Activated naive CD4-positive, alpha-beta T cell treated with anti-CD3 and anti-CD28 coated beads, Interleukin-2, amount 10 ng/mL, durations not matched to agents 7 days and 5 days (primary cell): Measurements from ENCODE around the gene RMND1.
"Not testable (repeated sequence)": the region's sequence is repeated elsewhere in the genome, so short reads cannot be mapped to it uniquely, and the experiment has no call there.

Experiments
- CTCF ChIA-PET: fragments of 350-600 bp; sonication (Branson Sonifier 250); formaldehyde crosslinking; loops from one replicate; lab custom pipeline; 2021; ENCODE audit warnings: antibody characterized with exemption; lab: Charles Lee
- DNase-seq: peaks from one replicate; pipeline ENCODE4 v3.0.0-alpha.2; 2020
- H3K27ac Mint-ChIP-seq: one replicate; pipeline ENCODE4 v1.8.0; 2021; ENCODE audit warnings: mild to moderate bottlenecking, moderate library complexity, mixed read lengths
- H3K27me3 Mint-ChIP-seq: one replicate; pipeline ENCODE4 v1.8.0; 2021; ENCODE audit warnings: mild to moderate bottlenecking, mixed read lengths
- H3K36me3 Mint-ChIP-seq: one replicate; pipeline ENCODE4 v1.8.0; 2021; ENCODE audit warnings: mixed read lengths
- H3K4me1 Mint-ChIP-seq: one replicate; pipeline ENCODE4 v1.8.0; 2021; ENCODE audit warnings: mixed read lengths
- H3K4me3 Mint-ChIP-seq: one replicate; pipeline ENCODE4 v1.8.0; 2021; ENCODE audit warnings: mild to moderate bottlenecking, moderate library complexity, mixed read lengths
- H3K9me3 Mint-ChIP-seq: one replicate; pipeline ENCODE4 v1.8.0; 2021; ENCODE audit warnings: mixed read lengths

RMND1 gene

DNA sequence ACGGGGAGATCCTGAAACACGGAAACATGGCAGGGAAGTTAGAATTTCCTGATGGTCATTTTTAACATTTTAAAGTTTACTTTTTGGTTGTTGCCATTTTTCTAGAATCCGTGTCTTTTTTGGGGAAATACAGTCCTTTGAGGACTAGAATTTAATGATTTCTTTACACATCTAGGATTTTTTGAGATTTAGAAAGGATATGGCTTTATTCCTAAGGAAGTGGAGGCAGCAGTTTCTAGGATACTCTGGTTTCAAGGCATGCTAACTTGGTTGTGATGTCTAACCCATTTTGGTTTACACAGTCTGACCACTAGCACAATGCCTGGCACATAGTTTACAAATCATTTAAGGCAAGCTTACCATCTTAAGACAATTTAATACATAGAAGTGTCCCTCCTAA is 59.5 kb downstream of the RMND1 start:
- H3K9me3 Mint-ChIP-seq, result no peaks in the 10 kb centered on the region
- peak overlapping the region; percentile 99 for H3K4me3 Mint-ChIP-seq
- H3K4me1 Mint-ChIP-seq, result peaks cover 65% of the 10 kb centered on the region
- H3K27ac Mint-ChIP-seq, result peak overlapping the region; percentile 100
- H3K27me3 Mint-ChIP-seq, result no peaks in the 10 kb centered on the region
- CTCF ChIA-PET, result interaction anchor here (1.1 to 1.2 kb wide), 2 partner anchors 14 to 37 kb away, joined by 3 read pairs; no protein-coding TSS in a partner anchor
- DNase-seq, result no peak
- peaks cover 38% of the 10 kb centered on the region for H3K36me3 Mint-ChIP-seq

DNA sequence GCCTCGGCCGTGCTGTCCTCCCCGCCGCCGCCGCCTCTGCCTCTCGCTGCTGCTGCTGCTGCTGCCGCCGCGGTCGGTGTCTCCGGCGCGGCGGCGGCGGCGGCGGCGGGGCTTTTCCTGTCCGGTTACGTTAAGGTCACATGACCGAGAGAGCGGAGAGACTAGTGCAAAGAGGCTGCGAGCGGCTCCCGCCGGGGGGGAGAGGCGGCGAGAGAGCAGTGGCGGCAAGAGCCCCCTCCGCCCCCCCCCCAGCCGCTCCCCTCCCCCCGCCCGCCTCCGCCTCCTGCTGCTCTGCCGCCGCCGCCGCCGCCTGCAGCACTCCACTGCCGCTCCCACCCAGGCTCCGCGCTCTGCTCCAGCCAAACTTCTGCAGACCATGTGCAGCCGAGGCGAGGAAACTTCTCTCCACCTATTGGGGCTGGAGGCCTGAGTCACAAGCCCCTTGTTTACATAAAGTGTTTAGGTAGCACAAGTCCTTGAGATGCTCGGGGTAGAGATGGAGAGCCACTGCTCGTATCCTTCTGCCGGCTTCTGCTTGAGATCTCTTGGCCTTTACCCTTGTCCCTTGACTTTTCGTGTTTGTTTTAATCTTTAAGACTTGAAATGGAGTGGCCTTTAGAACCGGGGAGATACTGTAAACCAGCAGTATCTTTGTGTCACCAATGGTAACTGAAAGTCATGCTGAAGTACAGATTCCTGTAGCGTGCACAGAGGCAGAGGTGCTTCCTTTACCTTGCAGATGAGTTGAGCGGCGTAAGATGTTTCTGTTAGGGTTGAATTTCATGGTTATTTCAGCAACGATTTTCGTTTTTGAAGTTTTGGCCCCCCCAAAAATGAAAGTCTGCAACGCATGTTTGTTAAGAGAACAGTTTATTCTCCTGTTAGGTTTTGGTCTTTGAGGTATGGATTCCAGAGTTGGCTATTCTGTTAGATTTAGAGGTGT is 60.2 kb downstream of the RMND1 start, which contains the start of gene ZBTB2:
ZBTB2 (minus strand) TSS at position 89 of the 943 bp plus-strand sequence. CDS start 17,922 bp downstream, outside the sequence.
- Mint-ChIP-seq H3K36me3 (peaks cover 36% of the 10 kb centered on the region), H3K27me3 (no peaks in the 10 kb centered on the region), H3K4me1 (peaks cover 66% of the 10 kb centered on the region), H3K27ac (peak within 1 kb of the TSS; percentile 100), H3K9me3 (no peaks in the 10 kb centered on the region), H3K4me3 (peak within 1 kb of the TSS; percentile 99)
- peak; percentile 74 for DNase-seq
- CTCF ChIA-PET, result interaction anchor here (1.2 kb wide), 1 partner anchor 15 kb away, joined by 3 read pairs; no protein-coding TSS in a partner anchor

DNA sequence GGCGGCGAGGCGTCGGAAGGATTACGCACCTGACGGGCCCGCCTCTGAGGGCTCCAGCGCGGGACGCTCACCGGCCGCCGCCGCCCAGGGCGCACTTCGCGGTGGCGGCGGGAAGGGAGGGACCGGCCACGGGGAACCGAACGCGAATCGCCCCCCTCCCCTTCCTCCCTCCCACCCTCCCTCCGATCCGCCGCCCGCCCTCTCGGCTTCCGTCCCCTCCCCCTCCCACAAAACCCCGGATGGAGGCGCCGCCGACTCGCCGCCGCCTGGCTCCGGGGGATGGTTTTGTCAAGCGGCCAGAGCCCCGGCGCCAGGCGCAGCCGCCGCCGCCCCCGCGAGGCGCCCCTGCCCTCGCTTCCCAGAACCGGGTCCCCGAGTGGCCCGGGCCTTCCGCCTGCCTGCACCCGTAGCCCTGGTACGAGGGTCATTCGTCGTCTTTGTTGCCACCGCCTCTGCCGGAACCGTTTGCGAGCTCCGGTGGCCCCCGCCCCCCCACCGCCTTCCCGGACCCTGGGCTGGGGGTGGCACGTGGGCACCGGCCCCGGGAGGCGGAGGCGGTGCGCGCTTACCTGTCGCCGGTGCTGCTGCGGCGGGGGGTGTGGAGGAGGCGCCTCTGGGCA is 61.0 kb downstream of the RMND1 start:
- peak overlapping the region; percentile 99 for H3K4me3 Mint-ChIP-seq
- peaks cover 63% of the 10 kb centered on the region for H3K4me1 Mint-ChIP-seq
- CTCF ChIA-PET, result interaction anchor here (1.1 kb wide), 1 partner anchor 49 kb away, joined by 3 read pairs; no protein-coding TSS in a partner anchor
- DNase-seq, result peak; percentile 86
- H3K27ac Mint-ChIP-seq, result peak overlapping the region; percentile 100
- H3K36me3 Mint-ChIP-seq, result peaks cover 31% of the 10 kb centered on the region
- no peaks in the 10 kb centered on the region for H3K9me3 Mint-ChIP-seq
- no peaks in the 10 kb centered on the region for H3K27me3 Mint-ChIP-seq

DNA sequence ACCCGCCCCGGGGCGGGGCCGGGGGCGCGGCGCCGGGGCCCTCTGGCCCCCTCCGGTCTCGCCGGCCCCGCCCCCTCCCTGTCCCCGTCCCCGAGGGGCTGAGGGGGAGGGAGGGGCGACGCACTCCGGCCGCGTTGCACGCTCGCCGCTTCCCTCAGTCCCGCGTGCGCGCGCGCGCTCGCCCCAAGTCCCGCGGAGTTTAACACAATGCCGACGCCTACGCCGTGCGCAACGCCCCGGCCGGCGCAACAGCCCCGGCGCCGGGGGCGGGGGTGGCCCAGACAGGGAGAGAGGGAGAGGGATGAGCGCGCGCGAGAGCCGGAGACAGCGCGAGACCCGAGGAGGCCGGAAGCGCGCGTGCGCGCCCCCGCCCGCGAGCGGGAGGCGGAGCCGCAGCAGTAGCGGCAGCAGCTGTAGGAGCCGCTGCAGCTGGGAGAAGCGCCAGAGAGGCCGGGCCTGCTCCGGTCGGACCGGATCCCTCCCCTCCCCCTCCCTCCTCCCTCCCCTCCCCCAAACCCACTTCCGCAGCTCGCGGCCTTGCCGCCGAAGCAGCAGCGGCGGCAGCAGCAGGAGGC is 61.6 kb downstream of the RMND1 start:
- H3K27ac Mint-ChIP-seq, result peak overlapping the region; percentile 100

DNA sequence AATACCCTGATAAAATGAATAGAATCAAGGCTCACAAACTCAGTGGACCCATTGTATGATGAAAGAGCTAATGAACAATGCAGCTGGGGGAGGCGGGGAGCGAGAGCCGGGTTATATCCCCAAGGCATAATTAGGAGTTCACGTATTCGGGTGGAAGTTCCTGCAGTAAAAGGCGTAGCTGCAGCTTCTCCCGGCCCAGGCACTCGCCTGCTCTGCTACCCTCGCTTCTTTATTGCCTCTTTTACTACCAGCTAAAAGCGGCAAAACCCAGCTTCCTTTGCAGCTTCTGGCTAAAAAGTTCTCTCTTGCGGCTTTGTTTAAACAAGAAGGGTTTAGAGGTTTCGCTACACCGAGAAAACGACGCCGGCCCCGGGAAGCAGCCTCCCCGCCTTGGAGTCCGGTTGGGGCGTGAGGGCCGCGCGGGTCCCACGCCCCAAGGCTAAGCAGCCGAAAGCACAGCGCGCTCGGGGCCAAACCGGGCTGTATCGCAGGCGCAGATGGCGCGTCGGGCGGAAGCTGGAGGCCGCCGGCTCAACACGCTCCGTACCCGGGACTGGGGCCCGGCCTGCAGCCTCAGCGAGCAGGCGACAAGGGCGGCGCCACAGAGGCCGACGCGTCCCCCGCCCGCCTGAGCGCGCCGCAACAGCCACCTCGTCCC is 62.2 kb downstream of the RMND1 start:
- Mint-ChIP-seq H3K4me3 (peak overlapping the region; percentile 88), H3K27me3 (no peaks in the 10 kb centered on the region), H3K4me1 (peaks cover 63% of the 10 kb centered on the region), H3K27ac (peak overlapping the region; percentile 98), H3K36me3 (peaks cover 26% of the 10 kb centered on the region), H3K9me3 (no peaks in the 10 kb centered on the region)
- CTCF ChIA-PET, result interaction anchor here (0.8 to 1.3 kb wide), 3 partner anchors 9 to 62 kb away, joined by 3 to 4 read pairs (median 3); partner anchors contain the start of gene RMND1
- no peak for DNase-seq

More for the DNA sequence above, 61.6 kb downstream of the RMND1 start:
- H3K4me1 Mint-ChIP-seq, result peaks cover 63% of the 10 kb centered on the region
- H3K9me3 Mint-ChIP-seq, result no peaks in the 10 kb centered on the region
- CTCF ChIA-PET, result interaction anchor here (0.8 to 1.3 kb wide), 3 partner anchors 10 to 61 kb away, joined by 3 to 4 read pairs (median 3); partner anchors contain the start of gene RMND1
- H3K36me3 Mint-ChIP-seq, result peaks cover 29% of the 10 kb centered on the region
- H3K27me3 Mint-ChIP-seq, result no peaks in the 10 kb centered on the region
- DNase-seq, result peak; percentile 97
- H3K4me3 Mint-ChIP-seq, result peak overlapping the region; percentile 99

GRCh38 chr6:151388997-151389617 is 62.8 kb downstream of the RMND1 start:
- H3K27me3 Mint-ChIP-seq, result no peaks in the 10 kb centered on the region
- H3K36me3 Mint-ChIP-seq, result peaks cover 29% of the 10 kb centered on the region
- peak; percentile 41 for DNase-seq
- peak overlapping the region; percentile 98 for H3K27ac Mint-ChIP-seq
- peaks cover 65% of the 10 kb centered on the region for H3K4me1 Mint-ChIP-seq
- H3K9me3 Mint-ChIP-seq, result no peaks in the 10 kb centered on the region
- peak overlapping the region; percentile 88 for H3K4me3 Mint-ChIP-seq
- CTCF ChIA-PET, result interaction anchor here (0.8 to 1.5 kb wide), 4 partner anchors 8 to 63 kb away, joined by 3 to 4 read pairs (median 3); partner anchors contain the start of gene RMND1

- H3K36me3 Mint-ChIP-seq, result peaks cover 31% of the 10 kb centered on the region
- H3K9me3 Mint-ChIP-seq, result no peaks in the 10 kb centered on the region
- no peak for DNase-seq
- H3K4me1 Mint-ChIP-seq, result peaks cover 63% of the 10 kb centered on the region
- H3K27me3 Mint-ChIP-seq, result no peaks in the 10 kb centered on the region
- peak overlapping the region; percentile 98 for H3K27ac Mint-ChIP-seq
- CTCF ChIA-PET, result interaction anchor here (1.5 kb wide), 1 partner anchor 11 kb away, joined by 3 read pairs; no protein-coding TSS in a partner anchor
- peak overlapping the region; percentile 88 for H3K4me3 Mint-ChIP-seq
Observed at GRCh38 chr6:151388236-151388635, 63.7 kb downstream of the RMND1 start.

DNA sequence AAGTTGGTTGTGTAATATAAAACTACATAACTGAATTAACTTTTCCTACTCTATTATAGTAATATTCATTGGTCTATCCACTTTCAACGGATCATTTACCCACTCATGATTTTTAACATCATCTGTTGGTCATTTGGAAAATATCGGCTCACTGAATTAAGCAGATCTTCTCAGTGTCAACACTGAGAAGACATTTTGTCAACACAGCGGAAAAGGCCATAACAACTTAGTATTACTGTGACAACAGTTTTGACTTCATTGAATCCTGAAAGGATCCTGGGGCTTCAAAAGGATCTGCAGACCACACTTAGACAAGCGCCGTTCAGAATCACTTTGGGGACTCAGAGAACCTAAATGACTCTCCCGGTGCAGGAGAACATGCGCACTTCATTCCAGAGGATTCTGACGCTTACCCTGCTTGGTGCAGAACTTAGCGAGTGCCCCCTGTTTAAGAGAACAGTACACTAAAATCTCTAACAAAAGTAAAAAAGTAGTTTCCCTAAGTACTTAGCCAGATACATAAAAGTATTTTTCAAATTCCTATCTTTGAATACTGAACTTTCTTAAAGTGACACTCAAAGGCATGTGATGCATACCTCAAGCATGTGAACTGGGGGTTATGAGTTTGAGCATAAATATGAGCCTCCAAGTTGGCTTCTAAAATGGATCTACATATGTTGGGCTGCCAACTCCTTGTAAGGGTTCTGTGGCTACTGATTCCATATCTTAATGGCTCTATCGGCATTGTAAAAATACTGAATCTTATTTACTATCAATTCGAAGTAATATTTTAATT is 64.6 kb downstream of the RMND1 start:
- Mint-ChIP-seq H3K27me3 (no peaks in the 10 kb centered on the region), H3K27ac (peak overlapping the region; percentile 55)

GRCh38 chr6:151385177-151385576 is 66.7 kb downstream of the RMND1 start:
- peaks cover 26% of the 10 kb centered on the region for H3K36me3 Mint-ChIP-seq
- CTCF ChIA-PET, result no interaction called here
- H3K27me3 Mint-ChIP-seq, result no peaks in the 10 kb centered on the region
- peak overlapping the region; percentile 12 for H3K4me3 Mint-ChIP-seq
- H3K4me1 Mint-ChIP-seq, result peaks cover 68% of the 10 kb centered on the region
- H3K27ac Mint-ChIP-seq, result peak overlapping the region; percentile 34
- no peak for DNase-seq
- no peaks in the 10 kb centered on the region for H3K9me3 Mint-ChIP-seq

More for the DNA sequence above, 64.6 kb downstream of the RMND1 start:
- CTCF ChIA-PET, result interaction anchor here (1.5 kb wide), 1 partner anchor 12 kb away, joined by 3 read pairs; no protein-coding TSS in a partner anchor
- Mint-ChIP-seq H3K4me3 (no peak overlapping the region), H3K4me1 (peaks cover 55% of the 10 kb centered on the region), H3K9me3 (no peaks in the 10 kb centered on the region), H3K36me3 (peaks cover 26% of the 10 kb centered on the region)
- no peak for DNase-seq

- Mint-ChIP-seq H3K4me3 (no peak overlapping the region), H3K4me1 (peaks cover 75% of the 10 kb centered on the region), H3K27me3 (no peaks in the 10 kb centered on the region), H3K27ac (peak overlapping the region; percentile 12), H3K36me3 (peaks cover 26% of the 10 kb centered on the region), H3K9me3 (no peaks in the 10 kb centered on the region)
- CTCF ChIA-PET, result interaction anchor here (0.7 kb wide), 1 partner anchor 59 kb away, joined by 3 read pairs; no protein-coding TSS in a partner anchor
- DNase-seq, result no peak
Observed at GRCh38 chr6:151384151-151384550, 67.8 kb downstream of the RMND1 start.

DNA sequence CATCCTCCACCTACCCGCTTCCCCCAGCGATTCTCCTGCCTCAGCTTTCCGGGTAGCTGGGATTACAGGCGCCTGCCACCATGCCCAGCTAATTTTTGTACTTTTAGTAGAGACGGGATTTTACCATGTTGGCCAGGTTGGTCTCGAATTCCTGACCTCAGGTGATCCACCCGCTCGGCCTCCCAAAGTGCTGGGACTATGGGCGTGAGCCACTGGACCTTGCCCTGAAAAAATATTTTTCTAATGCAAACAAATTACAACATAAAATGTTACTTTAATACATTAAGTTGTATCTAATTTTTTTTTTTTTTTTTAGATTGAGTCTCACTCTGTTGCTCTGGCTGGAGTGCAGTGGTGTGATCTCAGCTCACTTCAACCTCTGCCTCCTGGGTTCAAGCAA is 69.3 kb downstream of the RMND1 start:
- peaks cover 75% of the 10 kb centered on the region for H3K4me1 Mint-ChIP-seq
- H3K9me3 Mint-ChIP-seq, DNase-seq, H3K27me3 Mint-ChIP-seq, H3K4me3 Mint-ChIP-seq: not testable (repeated sequence)
- peak overlapping the region; percentile 42 for H3K27ac Mint-ChIP-seq
- H3K36me3 Mint-ChIP-seq, result peaks cover 25% of the 10 kb centered on the region
- CTCF ChIA-PET, result interaction anchor here (1.0 kb wide), 1 partner anchor 9 kb away, joined by 3 read pairs; no protein-coding TSS in a partner anchor

DNA sequence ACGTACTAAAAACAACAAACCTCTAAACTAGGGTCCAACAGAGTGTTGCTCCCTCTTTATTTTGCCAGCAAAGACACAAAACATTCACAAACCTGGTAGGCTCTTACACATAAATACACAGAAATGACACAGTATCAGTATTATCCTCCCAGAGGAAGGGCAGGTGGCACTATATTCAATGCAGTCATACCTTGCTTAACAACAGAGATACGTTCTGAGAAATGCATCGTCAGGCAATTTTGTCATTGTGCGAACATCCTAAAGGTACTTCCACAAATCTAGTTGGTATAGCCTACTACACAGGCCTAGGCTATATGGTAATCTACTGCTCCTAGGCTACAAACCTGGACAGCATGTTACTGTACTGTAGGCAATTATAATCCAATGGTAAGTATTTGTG is 70.2 kb downstream of the RMND1 start:
- Mint-ChIP-seq H3K4me3 (peak overlapping the region; percentile 1), H3K27ac (peak overlapping the region; percentile 85), H3K36me3 (peaks cover 24% of the 10 kb centered on the region), H3K9me3 (no peaks in the 10 kb centered on the region), H3K4me1 (peaks cover 75% of the 10 kb centered on the region), H3K27me3 (no peaks in the 10 kb centered on the region)
- no peak for DNase-seq
- CTCF ChIA-PET, result no interaction called here
